ENCODE data around the gene MBNL1.

DNA sequence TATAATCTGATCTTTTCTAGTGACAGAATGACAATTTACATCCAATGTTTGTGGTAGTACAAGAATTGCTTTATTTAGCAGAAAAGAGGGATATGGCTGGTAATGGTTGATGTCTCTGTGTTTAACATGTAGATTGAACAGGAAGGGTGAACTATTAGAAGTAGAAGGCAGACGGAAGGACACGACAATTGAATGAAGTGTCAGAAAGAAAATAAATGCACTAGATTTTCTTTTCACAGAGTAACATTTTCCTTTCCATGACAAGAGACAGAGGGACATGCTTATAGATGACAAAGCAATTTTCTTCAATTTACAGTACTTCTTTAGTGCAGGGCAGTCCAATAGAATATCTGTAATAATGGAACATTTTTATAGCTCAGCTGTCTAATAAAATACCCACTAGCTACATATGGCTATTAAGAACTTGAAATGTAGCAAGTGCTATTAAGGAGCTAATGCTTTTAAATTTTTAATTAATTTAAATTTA, 48.9 kb upstream of the MBNL1 start:
- TF ChIP-seq, protein P1, sequence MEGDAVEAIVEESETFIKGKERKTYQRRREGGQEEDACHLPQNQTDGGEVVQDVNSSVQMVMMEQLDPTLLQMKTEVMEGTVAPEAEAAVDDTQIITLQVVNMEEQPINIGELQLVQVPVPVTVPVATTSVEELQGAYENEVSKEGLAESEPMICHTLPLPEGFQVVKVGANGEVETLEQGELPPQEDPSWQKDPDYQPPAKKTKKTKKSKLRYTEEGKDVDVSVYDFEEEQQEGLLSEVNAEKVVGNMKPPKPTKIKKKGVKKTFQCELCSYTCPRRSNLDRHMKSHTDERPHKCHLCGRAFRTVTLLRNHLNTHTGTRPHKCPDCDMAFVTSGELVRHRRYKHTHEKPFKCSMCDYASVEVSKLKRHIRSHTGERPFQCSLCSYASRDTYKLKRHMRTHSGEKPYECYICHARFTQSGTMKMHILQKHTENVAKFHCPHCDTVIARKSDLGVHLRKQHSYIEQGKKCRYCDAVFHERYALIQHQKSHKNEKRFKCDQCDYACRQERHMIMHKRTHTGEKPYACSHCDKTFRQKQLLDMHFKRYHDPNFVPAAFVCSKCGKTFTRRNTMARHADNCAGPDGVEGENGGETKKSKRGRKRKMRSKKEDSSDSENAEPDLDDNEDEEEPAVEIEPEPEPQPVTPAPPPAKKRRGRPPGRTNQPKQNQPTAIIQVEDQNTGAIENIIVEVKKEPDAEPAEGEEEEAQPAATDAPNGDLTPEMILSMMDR (IDR thresholded peaks at IDR 0.05) = no peak
- TF ChIP-seq POLR2A (IDR thresholded peaks at IDR 0.05) = no peak

All from testis (tissue), 2 donors.